Measurements from ENCODE around the gene ARTN.

GRCh38 chr1:43908858-43909257 is 24.7 kb upstream of the ARTN start:
- TF ChIP-seq POLR2AphosphoS5 (IDR thresholded peaks at IDR 0.05; ENCODE audit: low read depth) (no peak), CTCF (conservative IDR thresholded peaks at IDR 0.05; ENCODE audit: low read depth in 2 of 2) (peak; percentile 31 to 65; a peak in 3 of 4 replicates), EZH2 (IDR thresholded peaks at IDR 0.05; ENCODE audit: low read depth, unreplicated experiment) (no peak), JUNB (IDR thresholded peaks at IDR 0.05; ENCODE audit: unreplicated experiment) (no peak), EZH2phosphoT487 (IDR thresholded peaks at IDR 0.05; ENCODE audit: unreplicated experiment) (no peak)
- TF ChIP-seq, protein P1, sequence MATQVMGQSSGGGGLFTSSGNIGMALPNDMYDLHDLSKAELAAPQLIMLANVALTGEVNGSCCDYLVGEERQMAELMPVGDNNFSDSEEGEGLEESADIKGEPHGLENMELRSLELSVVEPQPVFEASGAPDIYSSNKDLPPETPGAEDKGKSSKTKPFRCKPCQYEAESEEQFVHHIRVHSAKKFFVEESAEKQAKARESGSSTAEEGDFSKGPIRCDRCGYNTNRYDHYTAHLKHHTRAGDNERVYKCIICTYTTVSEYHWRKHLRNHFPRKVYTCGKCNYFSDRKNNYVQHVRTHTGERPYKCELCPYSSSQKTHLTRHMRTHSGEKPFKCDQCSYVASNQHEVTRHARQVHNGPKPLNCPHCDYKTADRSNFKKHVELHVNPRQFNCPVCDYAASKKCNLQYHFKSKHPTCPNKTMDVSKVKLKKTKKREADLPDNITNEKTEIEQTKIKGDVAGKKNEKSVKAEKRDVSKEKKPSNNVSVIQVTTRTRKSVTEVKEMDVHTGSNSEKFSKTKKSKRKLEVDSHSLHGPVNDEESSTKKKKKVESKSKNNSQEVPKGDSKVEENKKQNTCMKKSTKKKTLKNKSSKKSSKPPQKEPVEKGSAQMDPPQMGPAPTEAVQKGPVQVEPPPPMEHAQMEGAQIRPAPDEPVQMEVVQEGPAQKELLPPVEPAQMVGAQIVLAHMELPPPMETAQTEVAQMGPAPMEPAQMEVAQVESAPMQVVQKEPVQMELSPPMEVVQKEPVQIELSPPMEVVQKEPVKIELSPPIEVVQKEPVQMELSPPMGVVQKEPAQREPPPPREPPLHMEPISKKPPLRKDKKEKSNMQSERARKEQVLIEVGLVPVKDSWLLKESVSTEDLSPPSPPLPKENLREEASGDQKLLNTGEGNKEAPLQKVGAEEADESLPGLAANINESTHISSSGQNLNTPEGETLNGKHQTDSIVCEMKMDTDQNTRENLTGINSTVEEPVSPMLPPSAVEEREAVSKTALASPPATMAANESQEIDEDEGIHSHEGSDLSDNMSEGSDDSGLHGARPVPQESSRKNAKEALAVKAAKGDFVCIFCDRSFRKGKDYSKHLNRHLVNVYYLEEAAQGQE (IDR thresholded peaks at IDR 0.05; ENCODE audit: unreplicated experiment): no peak

Data from GM23338 (cell line).